ENCODE data around the gene TEAD3.

TEAD3 gene

GRCh38 chr6:35512006-35512405, 15.1 kb upstream of the TEAD3 start:
- no peak for DNase-seq

- DNase-seq: no peak
Measured at GRCh38 chr6:35511562-35511941, 14.7 kb upstream of the TEAD3 start.

- no peak for DNase-seq
Measured at GRCh38 chr6:35510916-35511561, 14.2 kb upstream of the TEAD3 start.

- DNase-seq: no peak
Measured at GRCh38 chr6:35508542-35508941, 11.7 kb upstream of the TEAD3 start.

- DNase-seq: no peak
Measured at GRCh38 chr6:35508027-35508426, 11.1 kb upstream of the TEAD3 start.

- DNase-seq: no peak
Measured at GRCh38 chr6:35507221-35507620, 10.3 kb upstream of the TEAD3 start.

- no peak for DNase-seq
Measured at GRCh38 chr6:35506536-35506935, 9.7 kb upstream of the TEAD3 start.

GRCh38 chr6:35505999-35506412, 9.1 kb upstream of the TEAD3 start:
- no peak for DNase-seq

GRCh38 chr6:35503534-35503933, 6.7 kb upstream of the TEAD3 start:
- no peak for DNase-seq

- DNase-seq: no peak
Measured at GRCh38 chr6:35501784-35502183, 4.9 kb upstream of the TEAD3 start.

- DNase-seq: no peak
Measured at GRCh38 chr6:35500782-35501181, 3.9 kb upstream of the TEAD3 start.

GRCh38 chr6:35499372-35499771, 2.5 kb upstream of the TEAD3 start:
- DNase-seq: no peak

- no peak for DNase-seq
Measured at GRCh38 chr6:35498422-35499067, 1.7 kb upstream of the TEAD3 start.

- peak; percentile 56 for DNase-seq
Measured at GRCh38 chr6:35497571-35498421, 917 bp upstream of the TEAD3 start.

GRCh38 chr6:35496036-35496840, 641 bp downstream of the TEAD3 start:
- no peak for DNase-seq

- no peak for DNase-seq
Measured at GRCh38 chr6:35495258-35496035, 1.4 kb downstream of the TEAD3 start.

- DNase-seq: no peak
Measured at GRCh38 chr6:35494161-35494563, 2.7 kb downstream of the TEAD3 start.

GRCh38 chr6:35493307-35493983, 3.4 kb downstream of the TEAD3 start:
- no peak for DNase-seq

- DNase-seq: no peak
Measured at GRCh38 chr6:35492974-35493284, 4.0 kb downstream of the TEAD3 start.

- no peak for DNase-seq
Measured at GRCh38 chr6:35492258-35492973, 4.5 kb downstream of the TEAD3 start.
